Measurements from ENCODE around the gene TNIP3.
"Not testable (repeated sequence)": the region's sequence is repeated elsewhere in the genome, so short reads cannot be mapped to it uniquely, and the experiment has no call there.

The TNIP3 gene

GRCh38 chr4:121177246-121178137, 13.4 kb upstream of the TNIP3 start:
- no peak for DNase-seq

GRCh38 chr4:121176082-121176934, 12.2 kb upstream of the TNIP3 start:
- no peak for DNase-seq

GRCh38 chr4:121171477-121171876, 7.4 kb upstream of the TNIP3 start:
- not testable (repeated sequence) for DNase-seq

- no peak for DNase-seq
Measured at GRCh38 chr4:121168446-121169281, 4.5 kb upstream of the TNIP3 start.

- DNase-seq, result no peak
Measured at GRCh38 chr4:121166976-121167375, 2.9 kb upstream of the TNIP3 start.

GRCh38 chr4:121165206-121165605, 1.1 kb upstream of the TNIP3 start:
- DNase-seq, result no peak

- DNase-seq, result peak; percentile 4
Measured at GRCh38 chr4:121156822-121157769, 7.0 kb downstream of the TNIP3 start.

- no peak for DNase-seq
Measured at GRCh38 chr4:121155893-121156292, 8.2 kb downstream of the TNIP3 start.

- no peak for DNase-seq
Measured at GRCh38 chr4:121154103-121154515, 10.0 kb downstream of the TNIP3 start.

GRCh38 chr4:121151942-121152341, 12.2 kb downstream of the TNIP3 start:
- DNase-seq, result no peak

- DNase-seq, result no peak
Measured at GRCh38 chr4:121150486-121150885, 13.6 kb downstream of the TNIP3 start.

GRCh38 chr4:121150003-121150402, 14.1 kb downstream of the TNIP3 start:
- no peak for DNase-seq

GRCh38 chr4:121148621-121149020, 15.5 kb downstream of the TNIP3 start:
- DNase-seq, result no peak

- DNase-seq, result no peak
Measured at GRCh38 chr4:121148000-121148399, 16.1 kb downstream of the TNIP3 start.

GRCh38 chr4:121146530-121146929, 17.6 kb downstream of the TNIP3 start:
- no peak for DNase-seq

GRCh38 chr4:121145430-121145829, 18.7 kb downstream of the TNIP3 start:
- DNase-seq, result no peak

GRCh38 chr4:121144021-121144420, 20.1 kb downstream of the TNIP3 start:
- DNase-seq, result no peak

- DNase-seq, result no peak
Measured at GRCh38 chr4:121143131-121143530, 21.0 kb downstream of the TNIP3 start.

GRCh38 chr4:121140716-121141460, 23.2 kb downstream of the TNIP3 start:
- DNase-seq, result no peak

GRCh38 chr4:121139533-121140222, 24.4 kb downstream of the TNIP3 start:
- no peak for DNase-seq
